ENCODE data around the gene KCNJ6. TPM values are rescaled to one million over a fixed set of nuclear protein-coding genes. Genes with fewer than 3 reads are reported as not detected.

KCNJ6 gene
- total and polyA plus RNA-seq, 5 donors from 2014 or later: not detected

DNA sequence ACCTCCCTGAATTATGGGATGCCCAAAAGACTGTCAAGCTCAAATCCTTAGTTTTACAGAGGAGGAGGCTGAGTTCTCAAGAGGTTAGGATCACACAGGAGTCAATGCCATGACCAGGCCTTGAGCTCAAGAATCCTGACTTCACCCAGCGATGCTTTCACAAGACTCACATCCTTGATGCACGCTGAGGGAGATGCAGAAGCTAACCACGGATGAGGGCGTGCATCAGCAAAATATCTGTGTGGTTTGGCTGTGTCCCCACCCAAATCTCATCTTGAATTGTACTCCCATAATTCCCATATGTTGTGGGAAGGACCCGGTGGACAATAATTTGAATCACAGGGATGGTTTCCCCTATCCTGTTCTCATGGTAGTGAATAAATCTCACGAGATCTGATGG lies 133.2 kb downstream of the KCNJ6 start:
- Mint-ChIP-seq H3K27ac (no peak overlapping the region), H3K4me1 (no peaks in the 10 kb centered on the region), H3K27me3 (no peaks in the 10 kb centered on the region), H3K9me3 (peaks cover 0 to 7% (median 1%) of the 10 kb centered on the region in 7 donors), H3K36me3 (no peaks in the 10 kb centered on the region), H3K4me3 (no peak overlapping the region)
- Histone ChIP-seq H3K27me3 (ENCODE audit: control insufficient read depth, insufficient read depth, low read length) (peaks cover 2% of the 10 kb centered on the region), H3K4me1 (ENCODE audit: control insufficient read depth, insufficient read depth, low read length, poor library complexity, severe bottlenecking) (no peaks in the 10 kb centered on the region), H3K27ac (ENCODE audit: insufficient read depth, low read length, poor library complexity, severe bottlenecking) (no peak overlapping the region), H3K4me3 (ENCODE audit: low read depth, low read length) (no peak overlapping the region), H3K9me3 (ENCODE audit: control insufficient read depth in 2 of 2, low read length in 2 of 2) (peaks cover 0 to 6% of the 10 kb centered on the region in 2 experiments), H3K36me3 (ENCODE audit: control insufficient read depth, insufficient read depth, low read length) (no peaks in the 10 kb centered on the region)
- no peak for DNase-seq
- no peak for ATAC-seq (ENCODE audit: low read depth in 2 of 2)

- DNase-seq: no peak
- ATAC-seq (ENCODE audit: low read depth in 2 of 2): no peak
- no peaks in the 10 kb centered on the region for H3K27me3 Mint-ChIP-seq
- Histone ChIP-seq H3K4me3 (ENCODE audit: low read depth, low read length) (no peak overlapping the region), H3K4me1 (ENCODE audit: control insufficient read depth, insufficient read depth, low read length, poor library complexity, severe bottlenecking) (no peaks in the 10 kb centered on the region), H3K27ac (ENCODE audit: insufficient read depth, low read length, poor library complexity, severe bottlenecking) (no peak overlapping the region), H3K27me3 (ENCODE audit: control insufficient read depth, insufficient read depth, low read length) (peaks cover 2% of the 10 kb centered on the region), H3K9me3 (ENCODE audit: control insufficient read depth in 2 of 2, low read length in 2 of 2) (peaks cover 0 to 6% of the 10 kb centered on the region in 2 experiments), H3K36me3 (ENCODE audit: control insufficient read depth, insufficient read depth, low read length) (no peaks in the 10 kb centered on the region)
- no peak overlapping the region for H3K27ac Mint-ChIP-seq
- H3K4me3 Mint-ChIP-seq: no peak overlapping the region
- H3K4me1 Mint-ChIP-seq: no peaks in the 10 kb centered on the region
- H3K9me3 Mint-ChIP-seq: peaks cover 0 to 7% (median 2%) of the 10 kb centered on the region in 7 donors
- no peaks in the 10 kb centered on the region for H3K36me3 Mint-ChIP-seq
Observed at GRCh38 chr21:37780991-37781983, 135.0 kb downstream of the KCNJ6 start.

GRCh38 chr21:37771181-37771580 lies 145.1 kb downstream of the KCNJ6 start:
- Histone ChIP-seq H3K4me3 (ENCODE audit: low read depth, low read length) (no peak overlapping the region), H3K27ac (ENCODE audit: insufficient read depth, low read length, poor library complexity, severe bottlenecking) (no peak overlapping the region), H3K36me3 (ENCODE audit: control insufficient read depth, insufficient read depth, low read length) (no peaks in the 10 kb centered on the region), H3K4me1 (ENCODE audit: control insufficient read depth, insufficient read depth, low read length, poor library complexity, severe bottlenecking) (no peaks in the 10 kb centered on the region), H3K27me3 (ENCODE audit: control insufficient read depth, insufficient read depth, low read length) (no peaks in the 10 kb centered on the region), H3K9me3 (ENCODE audit: control insufficient read depth in 2 of 2, low read length in 2 of 2) (no peaks in the 10 kb centered on the region)
- Mint-ChIP-seq H3K36me3 (no peaks in the 10 kb centered on the region), H3K9me3 (peaks cover 0 to 2% (median 0%) of the 10 kb centered on the region in 7 donors), H3K27ac (no peak overlapping the region), H3K4me1 (no peaks in the 10 kb centered on the region), H3K27me3 (peaks cover 5% of the 10 kb centered on the region), H3K4me3 (no peak overlapping the region)
- DNase-seq (no peak), ATAC-seq (ENCODE audit: low read depth in 2 of 2) (no peak)

GRCh38 chr21:37770461-37770860 lies 145.8 kb downstream of the KCNJ6 start:
- H3K36me3 ChIP-seq (ENCODE audit: control insufficient read depth, insufficient read depth, low read length): no peaks in the 10 kb centered on the region
- Mint-ChIP-seq H3K27me3 (peaks cover 5% of the 10 kb centered on the region), H3K27ac (no peak overlapping the region), H3K4me3 (no peak overlapping the region), H3K4me1 (no peaks in the 10 kb centered on the region), H3K9me3 (peaks cover 0 to 2% (median 0%) of the 10 kb centered on the region in 7 donors), H3K36me3 (no peaks in the 10 kb centered on the region)
- H3K4me1 ChIP-seq (ENCODE audit: control insufficient read depth, insufficient read depth, low read length, poor library complexity, severe bottlenecking): no peaks in the 10 kb centered on the region
- H3K27ac ChIP-seq (ENCODE audit: insufficient read depth, low read length, poor library complexity, severe bottlenecking): no peak overlapping the region
- DNase-seq: no peak
- H3K9me3 ChIP-seq (ENCODE audit: control insufficient read depth in 2 of 2, low read length in 2 of 2): no peaks in the 10 kb centered on the region
- H3K27me3 ChIP-seq (ENCODE audit: control insufficient read depth, insufficient read depth, low read length): no peaks in the 10 kb centered on the region
- H3K4me3 ChIP-seq (ENCODE audit: low read depth, low read length): no peak overlapping the region
- ATAC-seq (ENCODE audit: low read depth in 2 of 2): no peak

DNA sequence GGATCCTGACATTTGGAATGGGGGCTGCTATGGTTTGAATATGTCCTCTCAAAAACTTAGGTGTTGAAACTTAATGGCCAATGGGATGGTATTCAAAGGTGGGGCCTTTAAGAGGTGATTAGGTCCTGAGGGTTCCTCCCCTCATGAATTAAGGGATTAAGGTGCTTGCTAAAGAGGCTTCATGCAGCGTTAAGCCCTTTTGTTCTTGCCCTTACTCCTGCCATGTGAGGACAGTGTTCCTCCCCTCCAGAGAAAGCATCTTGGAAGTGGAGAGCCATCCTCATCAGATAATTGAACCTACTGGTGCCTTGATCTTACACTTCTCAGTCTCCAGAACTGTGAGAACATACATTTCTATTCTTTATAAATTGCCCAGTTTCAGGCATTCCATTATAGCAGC lies 146.6 kb downstream of the KCNJ6 start:
- no peak for DNase-seq
- H3K4me1 ChIP-seq (ENCODE audit: control insufficient read depth, insufficient read depth, low read length, poor library complexity, severe bottlenecking): no peaks in the 10 kb centered on the region
- H3K4me3 ChIP-seq (ENCODE audit: low read depth, low read length): no peak overlapping the region
- H3K27me3 ChIP-seq (ENCODE audit: control insufficient read depth, insufficient read depth, low read length): no peaks in the 10 kb centered on the region
- Mint-ChIP-seq H3K4me1 (no peaks in the 10 kb centered on the region), H3K9me3 (peaks cover 0 to 2% (median 0%) of the 10 kb centered on the region in 7 donors), H3K36me3 (no peaks in the 10 kb centered on the region), H3K27ac (no peak overlapping the region), H3K4me3 (no peak overlapping the region), H3K27me3 (peaks cover 5% of the 10 kb centered on the region)
- no peak for ATAC-seq (ENCODE audit: low read depth in 2 of 2)
- no peaks in the 10 kb centered on the region for H3K36me3 ChIP-seq (ENCODE audit: control insufficient read depth, insufficient read depth, low read length)
- no peaks in the 10 kb centered on the region for H3K9me3 ChIP-seq (ENCODE audit: control insufficient read depth in 2 of 2, low read length in 2 of 2)
- no peak overlapping the region for H3K27ac ChIP-seq (ENCODE audit: insufficient read depth, low read length, poor library complexity, severe bottlenecking)

DNA sequence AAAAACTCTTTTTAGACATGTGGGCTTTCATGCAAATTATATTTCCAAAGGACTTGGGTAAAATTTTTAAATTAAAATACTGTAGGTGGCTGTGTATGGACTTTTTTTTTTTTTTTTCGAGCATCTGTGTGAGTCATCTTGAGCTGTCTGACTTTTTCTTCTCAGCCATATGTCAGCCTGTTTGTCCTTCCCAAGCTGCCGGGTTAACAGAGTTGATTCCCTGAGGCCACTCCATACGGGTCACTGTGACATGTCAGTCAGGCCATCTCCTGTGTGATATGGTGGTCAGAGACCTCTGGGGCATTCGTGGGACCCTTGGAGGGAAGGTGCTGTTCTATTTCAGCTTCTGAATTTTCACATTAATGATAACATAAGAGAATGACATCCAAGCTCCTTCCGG lies 148.3 kb downstream of the KCNJ6 start:
- H3K36me3 Mint-ChIP-seq: no peaks in the 10 kb centered on the region
- ATAC-seq (ENCODE audit: low read depth in 2 of 2): no peak
- H3K4me3 Mint-ChIP-seq: no peak overlapping the region
- Histone ChIP-seq H3K4me3 (ENCODE audit: low read depth, low read length) (no peak overlapping the region), H3K4me1 (ENCODE audit: control insufficient read depth, insufficient read depth, low read length, poor library complexity, severe bottlenecking) (no peaks in the 10 kb centered on the region), H3K27me3 (ENCODE audit: control insufficient read depth, insufficient read depth, low read length) (no peaks in the 10 kb centered on the region), H3K27ac (ENCODE audit: insufficient read depth, low read length, poor library complexity, severe bottlenecking) (no peak overlapping the region), H3K9me3 (ENCODE audit: control insufficient read depth in 2 of 2, low read length in 2 of 2) (no peaks in the 10 kb centered on the region), H3K36me3 (ENCODE audit: control insufficient read depth, insufficient read depth, low read length) (no peaks in the 10 kb centered on the region)
- H3K27ac Mint-ChIP-seq: no peak overlapping the region
- no peaks in the 10 kb centered on the region for H3K4me1 Mint-ChIP-seq
- H3K27me3 Mint-ChIP-seq: no peaks in the 10 kb centered on the region
- H3K9me3 Mint-ChIP-seq: peaks cover 0 to 2% (median 0%) of the 10 kb centered on the region in 7 donors
- DNase-seq: no peak

- H3K9me3 Mint-ChIP-seq: peaks cover 0 to 2% (median 0%) of the 10 kb centered on the region in 7 donors
- no peak overlapping the region for H3K4me3 ChIP-seq (ENCODE audit: low read depth, low read length)
- H3K27me3 ChIP-seq (ENCODE audit: control insufficient read depth, insufficient read depth, low read length): no peaks in the 10 kb centered on the region
- no peaks in the 10 kb centered on the region for H3K4me1 Mint-ChIP-seq
- DNase-seq: no peak
- H3K36me3 Mint-ChIP-seq: no peaks in the 10 kb centered on the region
- H3K9me3 ChIP-seq (ENCODE audit: control insufficient read depth in 2 of 2, low read length in 2 of 2): no peaks in the 10 kb centered on the region
- H3K27me3 Mint-ChIP-seq: no peaks in the 10 kb centered on the region
- H3K4me1 ChIP-seq (ENCODE audit: control insufficient read depth, insufficient read depth, low read length, poor library complexity, severe bottlenecking): no peaks in the 10 kb centered on the region
- no peak overlapping the region for H3K27ac ChIP-seq (ENCODE audit: insufficient read depth, low read length, poor library complexity, severe bottlenecking)
- ATAC-seq (ENCODE audit: low read depth in 2 of 2): no peak
- no peak overlapping the region for H3K4me3 Mint-ChIP-seq
- H3K27ac Mint-ChIP-seq: no peak overlapping the region
- no peaks in the 10 kb centered on the region for H3K36me3 ChIP-seq (ENCODE audit: control insufficient read depth, insufficient read depth, low read length)
Observed at GRCh38 chr21:37766129-37766528, 150.1 kb downstream of the KCNJ6 start.

Measured in CD4-positive, CD25-positive, alpha-beta regulatory T cell (primary cell).